Stimulated activated naive B cell treated with anti-CD40 and anti-IgM and Interleukin-4, amounts not matched to agents 10 μg/mL and 1 μg/mL and 100 μg/mL, for 72 hours (primary cell): Measurements from ENCODE around the gene ZNF74.
"Not testable (repeated sequence)": the region's sequence is repeated elsewhere in the genome, so short reads cannot be mapped to it uniquely, and the experiment has no call there.

Experiments
- ATAC-seq, 2 donors: fragments of 150-1000 bp; cut with Tn5 transposase; replicated peaks; 2 replicates each; pipeline ENCODE4 v1.10.0; 2021; ENCODE audit warnings: moderate library complexity in 1 of 2
- DNase-seq: peaks from one replicate; pipeline ENCODE4 v3.0.0; 2021
- H3K27ac Mint-ChIP-seq: one replicate; pipeline ENCODE4 v1.8.0; 2022; ENCODE audit warnings: mild to moderate bottlenecking, mixed read lengths
- H3K27me3 Mint-ChIP-seq, 2 donors: one replicate each; pipeline ENCODE4 v1.8.0; 2022; ENCODE audit warnings: mixed read lengths in 2 of 2
- H3K36me3 Mint-ChIP-seq, 2 donors: one replicate each; pipeline ENCODE4 v1.8.0; 2022; ENCODE audit warnings: mixed read lengths in 2 of 2, mild to moderate bottlenecking in 1 of 2
- H3K4me1 Mint-ChIP-seq, 2 donors: one replicate each; pipeline ENCODE4 v1.8.0; 2022; ENCODE audit warnings: mixed read lengths in 2 of 2, mild to moderate bottlenecking in 1 of 2
- H3K4me3 Mint-ChIP-seq, 2 donors: one replicate each; pipeline ENCODE4 v1.8.0; 2022; ENCODE audit warnings: mild to moderate bottlenecking in 2 of 2, mixed read lengths in 2 of 2, moderate library complexity in 1 of 2
- H3K9me3 Mint-ChIP-seq, 2 donors: one replicate each; pipeline ENCODE4 v1.8.0; 2022; ENCODE audit warnings: mixed read lengths in 2 of 2, mild to moderate bottlenecking in 1 of 2

ZNF74 gene

DNA sequence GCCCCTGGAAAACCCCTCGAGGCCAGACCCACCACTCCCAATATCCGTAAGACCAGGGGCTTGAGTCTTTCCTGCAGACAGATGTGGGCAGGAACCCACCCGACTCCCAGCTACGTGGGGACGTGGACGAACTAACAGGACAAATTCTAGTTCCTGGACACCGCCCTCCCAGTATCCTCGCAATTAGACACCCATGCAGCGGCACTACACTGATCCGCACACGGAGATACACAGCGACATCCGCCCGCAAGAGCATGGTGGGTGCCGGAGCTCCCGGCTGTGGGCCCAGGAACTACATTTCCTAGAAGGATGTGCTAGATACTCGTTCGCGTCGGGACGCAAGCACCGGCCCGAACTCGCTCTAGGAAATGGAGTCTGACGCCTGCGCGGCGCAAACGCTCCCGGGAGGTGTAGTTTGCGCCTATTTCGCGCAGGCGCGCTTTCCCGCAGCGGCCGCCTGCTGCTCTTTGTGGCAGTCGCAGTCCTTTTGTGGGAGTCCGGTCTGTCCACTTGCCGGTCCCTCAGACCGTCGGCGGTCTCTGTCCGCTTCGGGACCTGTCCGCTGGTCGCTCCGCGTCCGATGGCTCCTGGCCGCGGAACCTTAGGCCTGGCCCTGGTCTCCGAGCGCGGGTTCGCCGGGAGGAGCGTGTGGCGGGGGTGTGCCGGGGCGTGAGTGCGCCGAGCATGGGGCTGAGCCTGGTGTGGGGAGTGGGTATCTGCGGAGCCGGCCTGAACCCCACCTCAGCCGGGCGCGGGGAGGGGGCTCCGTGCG, at the start of gene ZNF74:
TSS of gene ZNF74 (plus strand) at position 447 of the 772 bp plus-strand sequence. CDS start 478 bp downstream, outside the sequence.
- H3K27me3 Mint-ChIP-seq, result no peaks in the 10 kb centered on the region

DNA sequence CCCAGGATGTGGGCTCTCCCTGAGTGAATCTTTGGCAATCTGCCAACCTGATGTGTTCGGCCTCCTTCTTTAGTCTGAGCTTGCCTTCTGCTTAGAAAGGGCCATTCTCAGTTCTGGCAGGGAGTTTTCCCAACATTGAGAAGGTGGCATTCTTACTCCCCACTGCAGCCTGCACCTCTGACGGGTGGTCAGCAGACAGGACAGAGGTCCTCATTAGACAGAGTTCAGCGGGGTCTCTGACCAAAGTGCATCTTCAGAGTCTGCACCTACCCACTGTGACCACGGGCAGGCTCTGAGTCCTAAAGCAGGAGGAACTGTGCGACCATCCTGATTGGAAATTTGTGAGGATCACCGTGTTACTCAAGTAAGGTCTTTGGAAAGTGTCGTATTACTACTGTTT, 47.4 kb upstream of the ZNF74 start:
- H3K27me3 Mint-ChIP-seq, H3K36me3 Mint-ChIP-seq, H3K9me3 Mint-ChIP-seq, H3K4me3 Mint-ChIP-seq, H3K27ac Mint-ChIP-seq, DNase-seq, H3K4me1 Mint-ChIP-seq, ATAC-seq: not testable (repeated sequence)

More for the DNA sequence above, at the start of gene ZNF74:
- peaks cover 2 to 3% of the 10 kb centered on the region in 2 donors for H3K36me3 Mint-ChIP-seq
- ATAC-seq, result peak; percentile 86 to 89
- peak within 1 kb of the TSS; percentile 91 for H3K4me3 Mint-ChIP-seq
- H3K27ac Mint-ChIP-seq, result peak within 1 kb of the TSS; percentile 93
- H3K4me1 Mint-ChIP-seq, result peaks cover 24 to 33% of the 10 kb centered on the region in 2 donors
- peaks cover 0 to 2% of the 10 kb centered on the region in 2 donors for H3K9me3 Mint-ChIP-seq
- DNase-seq, result peak; percentile 77

DNA sequence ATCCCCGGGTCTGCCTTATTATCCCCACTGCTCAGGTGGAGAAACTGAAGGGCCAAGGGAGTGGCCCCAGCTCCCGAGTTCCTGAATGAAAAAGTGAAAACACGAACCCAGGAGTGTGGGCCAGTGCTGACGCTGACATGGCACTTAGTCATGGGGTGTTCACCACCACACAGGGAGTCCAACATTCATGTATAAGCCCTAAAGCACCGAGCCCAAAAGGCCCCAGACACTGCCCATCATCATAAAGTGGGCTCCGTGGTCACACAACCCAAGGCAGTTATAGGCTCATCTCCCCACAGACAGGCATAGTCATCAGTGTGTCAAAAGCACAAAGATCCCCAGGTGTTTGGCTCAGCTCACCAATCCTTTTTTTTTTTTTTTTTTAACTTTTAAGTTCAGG, 41.4 kb upstream of the ZNF74 start:
- not testable (repeated sequence) for H3K4me3 Mint-ChIP-seq, H3K27me3 Mint-ChIP-seq, DNase-seq

GRCh38 chr22:20354238-20354975, 39.5 kb upstream of the ZNF74 start:
- H3K36me3 Mint-ChIP-seq, result no peaks in the 10 kb centered on the region
- no peak overlapping the region for H3K4me3 Mint-ChIP-seq
- no peak for ATAC-seq
- no peak for DNase-seq
- H3K27me3 Mint-ChIP-seq, result no peaks in the 10 kb centered on the region
- no peaks in the 10 kb centered on the region for H3K9me3 Mint-ChIP-seq
- H3K4me1 Mint-ChIP-seq, result no peaks in the 10 kb centered on the region
- H3K27ac Mint-ChIP-seq, result no peak overlapping the region

More for the DNA sequence above, 41.4 kb upstream of the ZNF74 start:
- not testable (repeated sequence) for H3K9me3 Mint-ChIP-seq, H3K36me3 Mint-ChIP-seq, H3K4me1 Mint-ChIP-seq, ATAC-seq, H3K27ac Mint-ChIP-seq

- not testable (repeated sequence) for DNase-seq, H3K36me3 Mint-ChIP-seq, H3K4me3 Mint-ChIP-seq, ATAC-seq, H3K4me1 Mint-ChIP-seq, H3K9me3 Mint-ChIP-seq, H3K27ac Mint-ChIP-seq, H3K27me3 Mint-ChIP-seq
Measured at GRCh38 chr22:20355939-20356636, 37.9 kb upstream of the ZNF74 start.

- H3K27me3 Mint-ChIP-seq, ATAC-seq, H3K4me3 Mint-ChIP-seq, H3K27ac Mint-ChIP-seq, H3K9me3 Mint-ChIP-seq, H3K4me1 Mint-ChIP-seq, DNase-seq, H3K36me3 Mint-ChIP-seq: not testable (repeated sequence)
Measured at GRCh38 chr22:20356906-20357305, 37.0 kb upstream of the ZNF74 start.

DNA sequence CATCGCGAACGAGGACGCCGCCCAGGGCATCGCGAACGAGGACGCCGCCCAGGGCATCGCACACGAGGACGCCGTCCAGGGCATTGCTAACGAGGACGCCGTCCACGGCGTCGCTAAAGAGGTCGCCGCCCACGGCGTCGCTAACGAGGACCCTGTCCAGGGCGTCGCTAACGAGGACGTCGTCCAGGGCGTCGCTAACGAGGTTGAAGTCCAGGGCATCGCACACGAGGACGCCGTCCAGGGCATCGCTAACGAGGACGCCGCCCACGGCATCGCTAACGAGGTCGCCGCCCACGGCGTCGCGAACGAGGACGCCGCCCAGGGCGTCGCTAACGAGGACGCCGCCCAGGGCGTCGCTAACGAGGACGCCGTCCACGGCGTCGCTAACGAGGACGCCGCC, 36.0 kb upstream of the ZNF74 start:
- DNase-seq, H3K27ac Mint-ChIP-seq, H3K4me3 Mint-ChIP-seq, H3K27me3 Mint-ChIP-seq, H3K36me3 Mint-ChIP-seq, H3K4me1 Mint-ChIP-seq, H3K9me3 Mint-ChIP-seq, ATAC-seq: not testable (repeated sequence)

DNA sequence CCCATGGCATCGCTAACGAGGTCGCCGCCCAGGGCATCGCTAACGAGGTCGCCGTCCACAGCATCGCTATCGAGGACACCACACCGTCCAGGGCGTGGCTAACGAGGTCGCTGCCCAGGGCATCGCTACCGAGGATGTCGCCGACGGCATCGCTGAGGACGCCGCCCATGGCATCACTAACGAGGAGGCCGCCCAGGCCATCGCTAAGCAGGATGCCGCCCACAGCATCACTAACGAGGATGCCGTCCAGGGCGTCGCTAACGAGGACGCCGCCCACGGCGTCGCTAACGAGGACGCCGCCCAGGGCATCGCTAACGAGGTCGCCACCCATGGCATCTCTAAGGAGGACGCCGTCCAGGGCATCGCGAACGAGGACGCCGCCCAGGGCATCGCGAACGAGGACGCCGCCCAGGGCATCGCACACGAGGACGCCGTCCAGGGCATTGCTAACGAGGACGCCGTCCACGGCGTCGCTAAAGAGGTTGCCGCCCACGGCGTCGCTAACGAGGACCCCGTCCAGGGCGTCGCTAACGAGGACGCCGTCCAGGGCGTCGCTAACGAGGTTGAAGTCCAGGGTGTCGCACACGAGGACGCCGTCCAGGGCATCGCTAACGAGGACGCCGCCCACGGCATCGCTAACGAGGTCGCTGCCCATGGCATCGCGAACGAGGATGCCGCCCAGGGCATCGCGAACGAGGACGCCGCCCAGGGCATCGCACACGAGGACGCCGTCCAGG, 35.3 kb upstream of the ZNF74 start:
- not testable (repeated sequence) for H3K9me3 Mint-ChIP-seq, H3K27me3 Mint-ChIP-seq, H3K27ac Mint-ChIP-seq, DNase-seq, H3K36me3 Mint-ChIP-seq, H3K4me1 Mint-ChIP-seq, ATAC-seq, H3K4me3 Mint-ChIP-seq

GRCh38 chr22:20360261-20360660, 33.7 kb upstream of the ZNF74 start:
- H3K4me3 Mint-ChIP-seq, H3K36me3 Mint-ChIP-seq, H3K27ac Mint-ChIP-seq, H3K4me1 Mint-ChIP-seq, ATAC-seq, H3K27me3 Mint-ChIP-seq, DNase-seq, H3K9me3 Mint-ChIP-seq: not testable (repeated sequence)

- not testable (repeated sequence) for DNase-seq, H3K4me1 Mint-ChIP-seq, H3K9me3 Mint-ChIP-seq, H3K27me3 Mint-ChIP-seq, ATAC-seq, H3K36me3 Mint-ChIP-seq, H3K27ac Mint-ChIP-seq, H3K4me3 Mint-ChIP-seq
Measured at GRCh38 chr22:20360866-20361751, 32.8 kb upstream of the ZNF74 start.

GRCh38 chr22:20361752-20362229, 32.2 kb upstream of the ZNF74 start:
- H3K4me3 Mint-ChIP-seq, H3K4me1 Mint-ChIP-seq, ATAC-seq, H3K36me3 Mint-ChIP-seq, H3K9me3 Mint-ChIP-seq, H3K27ac Mint-ChIP-seq, DNase-seq, H3K27me3 Mint-ChIP-seq: not testable (repeated sequence)

- not testable (repeated sequence) for ATAC-seq, H3K9me3 Mint-ChIP-seq, H3K4me3 Mint-ChIP-seq, H3K27ac Mint-ChIP-seq, H3K4me1 Mint-ChIP-seq, H3K36me3 Mint-ChIP-seq, DNase-seq, H3K27me3 Mint-ChIP-seq
Measured at GRCh38 chr22:20362403-20362802, 31.5 kb upstream of the ZNF74 start.
